H1 (cell line): Measurements from ENCODE around the gene USP24.

Experiments used
- BRCA1 ChIP-seq: IDR thresholded peaks from 2 replicates; pipeline ENCODE4 v1.6.1; 2012; ENCODE audit warnings: low read depth, low read length, improper control_type of control experiment
- CHD1 ChIP-seq: IDR thresholded peaks from 2 replicates; pipeline ENCODE4 v1.6.1; 2012; ENCODE audit warnings: low read depth, low read length, improper control_type of control experiment
- CTCF ChIP-seq, 3 experiments: IDR thresholded peaks; 1 replicate in 2 of 3; 2 replicates in 1 of 3; pipeline versions ENCODE4 v1.5.1 to v1.6.1; 2011; ENCODE audit warnings: low read length in 3 of 3, mild to moderate bottlenecking in 3 of 3, inconsistent platforms in 2 of 3, low read depth in 1 of 3, moderate library complexity in 1 of 3; ENCODE audit not compliant: insufficient read depth in 1 of 3; ENCODE audit errors: control extremely low read depth in 1 of 3
- EZH2 ChIP-seq: fragments of 200-600 bp; sonication (generic); IDR thresholded peaks from 2 replicates; pipeline ENCODE4 v1.7.1; 2012; ENCODE audit warnings: low read depth, mild to moderate bottlenecking, moderate library complexity, low read length, inconsistent platforms; ENCODE audit not compliant: severe bottlenecking
- JUN ChIP-seq: IDR thresholded peaks from 2 replicates; pipeline ENCODE4 v1.6.1; 2011; ENCODE audit warnings: low read depth, mild to moderate bottlenecking, improper control_type of control experiment, low read length
- KDM1A ChIP-seq: fragments of 200-600, 300-600 bp; sonication (generic); IDR thresholded peaks from 2 replicates; pipeline ENCODE4 v1.7.1; 2016; ENCODE audit warnings: mild to moderate bottlenecking, low read length, borderline replicate concordance
- MAX ChIP-seq: IDR thresholded peaks from 2 replicates; pipeline ENCODE4 v1.6.1; 2012; ENCODE audit warnings: inconsistent platforms
- POLR2A ChIP-seq, 2 experiments: IDR thresholded peaks; 1 replicate in 1 of 2; 2 replicates in 1 of 2; pipeline ENCODE4 v1.6.1; 2011; ENCODE audit warnings: low read depth in 2 of 2, low read length in 2 of 2, mild to moderate bottlenecking in 2 of 2; ENCODE audit errors: control extremely low read depth in 1 of 2
- TAF1 ChIP-seq: IDR thresholded peaks from 2 replicates; pipeline ENCODE4 v1.6.1; 2011; ENCODE audit warnings: mild to moderate bottlenecking, low read depth, low read length

GRCh38 chr1:55055084-55055882 is 159.9 kb downstream of the USP24 start:
- TF ChIP-seq CTCF (IDR thresholded peaks at IDR 0.05; ENCODE audit: control extremely low read depth in 1 of 3, insufficient read depth in 1 of 3, low read depth in 1 of 3, low read length in 3 of 3) (no peak), JUN (no peak), EZH2 (no peak), MAX (no peak), TAF1 (no peak), CHD1 (no peak), BRCA1 (no peak), KDM1A (no peak), POLR2A (IDR thresholded peaks at IDR 0.05; ENCODE audit: control extremely low read depth in 1 of 2, low read depth in 2 of 2, low read length in 2 of 2) (no peak)
